ENCODE results near the gene TRMT10A. TPM values are rescaled to one million over a fixed set of nuclear protein-coding genes. Genes with fewer than 3 reads are reported as not detected.

Gene TRMT10A
- total and polyA plus RNA-seq, 8 donors, result 2.3 to 4.8 (median 3.3) TPM

GRCh38 chr4:99571883-99572282 is 8.0 kb upstream of the TRMT10A start:
- no peak for DNase-seq
- H3K4me3 ChIP-seq, result no peak overlapping the region
- intact Hi-C loops (cut with DNase I), result no loop called here
- FAIRE-seq, result no peak
- H3K36me3 ChIP-seq, result no peaks in the 10 kb centered on the region
- no peak for ATAC-seq
- H3K4me1 ChIP-seq, result no peaks in the 10 kb centered on the region
- no peaks in the 10 kb centered on the region for H3K9me3 ChIP-seq
- peaks cover 0 to 5% (median 0%) of the 10 kb centered on the region in 4 donors for H3K27me3 ChIP-seq
- H3K27ac ChIP-seq, result no peak overlapping the region
- 27 to 38% methylated on average over 1 of the region's 1 CpG for WGBS, 2 donors
- TF ChIP-seq, protein P1, sequence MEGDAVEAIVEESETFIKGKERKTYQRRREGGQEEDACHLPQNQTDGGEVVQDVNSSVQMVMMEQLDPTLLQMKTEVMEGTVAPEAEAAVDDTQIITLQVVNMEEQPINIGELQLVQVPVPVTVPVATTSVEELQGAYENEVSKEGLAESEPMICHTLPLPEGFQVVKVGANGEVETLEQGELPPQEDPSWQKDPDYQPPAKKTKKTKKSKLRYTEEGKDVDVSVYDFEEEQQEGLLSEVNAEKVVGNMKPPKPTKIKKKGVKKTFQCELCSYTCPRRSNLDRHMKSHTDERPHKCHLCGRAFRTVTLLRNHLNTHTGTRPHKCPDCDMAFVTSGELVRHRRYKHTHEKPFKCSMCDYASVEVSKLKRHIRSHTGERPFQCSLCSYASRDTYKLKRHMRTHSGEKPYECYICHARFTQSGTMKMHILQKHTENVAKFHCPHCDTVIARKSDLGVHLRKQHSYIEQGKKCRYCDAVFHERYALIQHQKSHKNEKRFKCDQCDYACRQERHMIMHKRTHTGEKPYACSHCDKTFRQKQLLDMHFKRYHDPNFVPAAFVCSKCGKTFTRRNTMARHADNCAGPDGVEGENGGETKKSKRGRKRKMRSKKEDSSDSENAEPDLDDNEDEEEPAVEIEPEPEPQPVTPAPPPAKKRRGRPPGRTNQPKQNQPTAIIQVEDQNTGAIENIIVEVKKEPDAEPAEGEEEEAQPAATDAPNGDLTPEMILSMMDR (IDR thresholded peaks at IDR 0.05), result no peak

GRCh38 chr4:99564921-99565320 is 1.1 kb upstream of the TRMT10A start:
- H3K27ac ChIP-seq, result no peak overlapping the region
- TF ChIP-seq, protein P1 (IDR thresholded peaks at IDR 0.05), result no peak
- intact Hi-C loops (cut with DNase I), result loop anchor here in 1 of 3 donors (5.0 kb wide), 1 partner anchor 242 kb away; no protein-coding TSS in a partner anchor

DNA sequence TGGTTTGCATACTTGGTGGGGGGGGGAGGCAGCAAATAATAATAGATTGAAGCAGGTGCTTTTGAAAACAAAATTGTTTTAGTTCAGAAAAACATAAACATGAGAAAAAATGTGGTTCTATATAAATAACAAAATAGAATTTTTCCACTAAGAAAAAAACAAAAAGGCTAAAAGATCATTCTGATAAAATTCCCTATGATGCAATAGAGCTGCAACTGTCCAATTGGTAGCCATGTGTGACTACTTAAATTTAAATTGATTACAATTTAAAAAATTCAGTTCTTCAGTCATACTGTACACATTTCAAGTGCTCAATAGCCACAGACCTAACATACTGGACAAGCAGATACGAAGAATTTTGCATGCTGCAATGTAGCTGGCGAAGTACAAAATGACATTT is 11.0 kb downstream of the TRMT10A start:
- no peaks in the 10 kb centered on the region for H3K27me3 ChIP-seq
- no peaks in the 10 kb centered on the region for H3K4me1 ChIP-seq
- FAIRE-seq, result no peak
- DNase-seq, result no peak
- WGBS, 2 donors, result 97 to 99% methylated on average over 2 of the region's 2 CpGs
- no peak for ATAC-seq
- H3K9me3 ChIP-seq, result no peaks in the 10 kb centered on the region
- H3K36me3 ChIP-seq, result peaks cover 0 to 18% (median 0%) of the 10 kb centered on the region in 3 donors
- H3K27ac ChIP-seq, result no peak overlapping the region
- intact Hi-C loops (cut with DNase I), result loop anchor here in 1 of 3 donors (10.0 kb wide), 1 partner anchor 252 kb away; no protein-coding TSS in a partner anchor
- TF ChIP-seq, protein P1 (IDR thresholded peaks at IDR 0.05), result no peak
- no peak overlapping the region for H3K4me3 ChIP-seq

More at GRCh38 chr4:99564921-99565320, 1.1 kb upstream of the TRMT10A start:
- no peak for ATAC-seq
- H3K27me3 ChIP-seq, result no peaks in the 10 kb centered on the region
- no peak for DNase-seq
- H3K4me1 ChIP-seq, result no peaks in the 10 kb centered on the region
- no peaks in the 10 kb centered on the region for H3K9me3 ChIP-seq
- no peaks in the 10 kb centered on the region for H3K36me3 ChIP-seq
- no peak for FAIRE-seq
- no peak overlapping the region for H3K4me3 ChIP-seq

GRCh38 chr4:99540277-99540939 is 23.4 kb downstream of the TRMT10A start:
- H3K9me3 ChIP-seq, result no peaks in the 10 kb centered on the region
- H3K27ac ChIP-seq, result peak overlapping the region in 1 of 4 donors; percentile 51
- TF ChIP-seq, protein P1 (IDR thresholded peaks at IDR 0.05), result no peak
- H3K36me3 ChIP-seq, result no peaks in the 10 kb centered on the region
- H3K4me3 ChIP-seq, result no peak overlapping the region
- peak; percentile 55 to 65 (median 60) for ATAC-seq
- H3K27me3 ChIP-seq, result no peaks in the 10 kb centered on the region
- DNase-seq, result no peak
- intact Hi-C loops (cut with DNase I), result no loop called here
- peaks cover 0 to 13% (median 9%) of the 10 kb centered on the region in 3 donors for H3K4me1 ChIP-seq
- FAIRE-seq, result no peak

DNA sequence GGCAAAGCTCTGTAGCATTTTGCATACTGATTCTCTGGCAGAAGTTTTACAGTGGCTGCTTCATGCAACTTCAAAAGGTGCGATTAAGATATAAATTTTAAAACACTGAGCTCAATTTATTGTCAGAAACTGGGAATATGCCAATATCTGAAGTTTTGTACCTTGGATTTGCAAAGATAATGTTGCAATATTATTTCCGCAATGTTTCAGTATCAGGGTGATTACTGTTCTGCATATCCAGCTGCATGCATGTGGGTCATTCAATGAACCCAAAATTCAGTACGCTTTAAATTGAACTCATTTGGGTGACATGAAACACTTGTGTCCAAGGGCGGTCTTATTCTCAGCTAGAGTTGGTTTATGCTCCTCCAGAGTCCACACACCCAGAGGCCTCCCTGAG is 26.2 kb downstream of the TRMT10A start:
- Histone ChIP-seq H3K27me3 (no peaks in the 10 kb centered on the region), H3K4me3 (no peak overlapping the region), H3K36me3 (no peaks in the 10 kb centered on the region), H3K27ac (no peak overlapping the region), H3K9me3 (no peaks in the 10 kb centered on the region), H3K4me1 (peaks cover 0 to 13% (median 9%) of the 10 kb centered on the region in 3 donors)
- FAIRE-seq, result no peak
- ATAC-seq, result no peak
- DNase-seq, result no peak
- TF ChIP-seq, protein P1 (IDR thresholded peaks at IDR 0.05), result no peak
- 65 to 76% methylated on average over 4 of the region's 4 CpGs for WGBS, 2 donors
- intact Hi-C loops (cut with DNase I), result no loop called here
